CD14-positive monocyte (primary cell): ENCODE data around the gene SLC25A21. TPM values are rescaled to one million over a fixed set of nuclear protein-coding genes. Genes with fewer than 3 reads are reported as not detected.

Source experiments
- DNase-seq, 3 donors: peaks; one replicate each; pipeline ENCODE4 v3.0.0-alpha.2; 2011 to 2022
- H2AFZ ChIP-seq: 2 replicates; pipeline ENCODE4 v1.6.0; 2012; ENCODE audit warnings: mild to moderate bottlenecking, low read depth, low read length, inconsistent platforms; ENCODE audit not compliant: insufficient read depth, poor library complexity, severe bottlenecking
- H3K27ac ChIP-seq, 2 donors: 1 replicate in 1 of 2; 2 replicates in 1 of 2; pipeline ENCODE4 v1.5.1; 2012 to 2013; ENCODE audit warnings: low read length in 2 of 2, control low read depth in 1 of 2, inconsistent platforms in 1 of 2, low read depth in 1 of 2, mild to moderate bottlenecking in 1 of 2
- H3K27me3 ChIP-seq, 2 donors: one replicate each; pipeline versions ENCODE4 v1.6.0 to v1.6.1; 2011 to 2013; ENCODE audit warnings: low read length in 2 of 2; ENCODE audit not compliant: control insufficient read depth in 2 of 2, insufficient read depth in 2 of 2
- H3K36me3 ChIP-seq, 2 donors: replicated peaks in 1 of 2; 1 replicate in 1 of 2; 2 replicates in 1 of 2; pipeline versions ENCODE4 v1.5.1 to v1.6.1; 2012 to 2013; ENCODE audit warnings: low read length in 2 of 2, control low read depth in 1 of 2, inconsistent platforms in 1 of 2, mild to moderate bottlenecking in 1 of 2; ENCODE audit not compliant: insufficient read depth in 2 of 2, control insufficient read depth in 1 of 2
- H3K4me1 ChIP-seq, 2 donors: 1 replicate in 1 of 2; 2 replicates in 1 of 2; pipeline versions ENCODE4 v1.5.1 to v1.6.1; 2012 to 2013; ENCODE audit warnings: low read length in 2 of 2, control low read depth in 1 of 2, inconsistent platforms in 1 of 2, mild to moderate bottlenecking in 1 of 2, moderate library complexity in 1 of 2; ENCODE audit not compliant: insufficient read depth in 2 of 2, control insufficient read depth in 1 of 2
- H3K4me2 ChIP-seq: replicated peaks from 2 replicates; pipeline ENCODE3; 2012; ENCODE audit warnings: low read length, moderate library complexity, mild to moderate bottlenecking; ENCODE audit not compliant: poor library complexity, severe bottlenecking; ENCODE audit errors: extremely low read depth
- H3K4me3 ChIP-seq, 3 experiments: fragments of 200-600 bp in 1 of 3; sonication (generic) in 1 of 3; replicated peaks in 1 of 3; 1 replicate in 2 of 3; 2 replicates in 1 of 3; pipeline ENCODE4 v1.5.1; 2011 to 2013; ENCODE audit warnings: low read length in 3 of 3, mild to moderate bottlenecking in 3 of 3, control low read depth in 2 of 3, low read depth in 2 of 3, inconsistent platforms in 1 of 3, moderate library complexity in 1 of 3
- H3K79me2 ChIP-seq: 2 replicates; pipeline ENCODE4 v1.6.0; 2012; ENCODE audit warnings: mild to moderate bottlenecking, control low read depth, inconsistent platforms, low read length, moderate library complexity; ENCODE audit not compliant: insufficient read depth
- H3K9ac ChIP-seq: 2 replicates; pipeline ENCODE4 v1.6.0; 2017; ENCODE audit warnings: low read length, mild to moderate bottlenecking; ENCODE audit not compliant: insufficient read depth, poor library complexity, severe bottlenecking
- H3K9me3 ChIP-seq, 2 donors: replicated peaks in 1 of 2; 1 replicate in 1 of 2; 2 replicates in 1 of 2; pipeline versions ENCODE4 v1.5.1 to v1.6.1; 2012 to 2013; ENCODE audit warnings: low read length in 2 of 2, control low read depth in 1 of 2; ENCODE audit not compliant: control insufficient read depth in 1 of 2, insufficient read depth in 1 of 2
- H4K20me1 ChIP-seq: 2 replicates; pipeline ENCODE4 v1.6.0; 2012; ENCODE audit warnings: mild to moderate bottlenecking, low read length, control low read depth, moderate library complexity; ENCODE audit not compliant: insufficient read depth
- H3K27ac Mint-ChIP-seq, 7 donors: one replicate each; pipeline ENCODE4 v1.8.0; 2020; ENCODE audit warnings: mild to moderate bottlenecking in 7 of 7, mixed read lengths in 7 of 7, moderate library complexity in 6 of 7, inconsistent platforms in 2 of 7
- H3K27me3 Mint-ChIP-seq, 3 donors: one replicate each; pipeline ENCODE4 v1.8.0; 2021 to 2022; ENCODE audit warnings: low read depth in 3 of 3, mild to moderate bottlenecking in 3 of 3, mixed read lengths in 3 of 3, moderate library complexity in 3 of 3, inconsistent platforms in 1 of 3
- H3K36me3 Mint-ChIP-seq, 2 donors: one replicate each; pipeline ENCODE4 v1.8.0; 2020; ENCODE audit warnings: mixed read lengths in 2 of 2, inconsistent platforms in 1 of 2, mild to moderate bottlenecking in 1 of 2
- H3K4me1 Mint-ChIP-seq: one replicate; pipeline ENCODE4 v1.8.0; 2020; ENCODE audit warnings: mild to moderate bottlenecking, mixed read lengths
- H3K4me3 Mint-ChIP-seq, 2 donors: one replicate each; pipeline ENCODE4 v1.8.0; 2020; ENCODE audit warnings: mild to moderate bottlenecking in 2 of 2, mixed read lengths in 2 of 2, moderate library complexity in 1 of 2
- H3K9me3 Mint-ChIP-seq, 7 donors: one replicate each; pipeline ENCODE4 v1.8.0; 2020 to 2022; ENCODE audit warnings: mixed read lengths in 7 of 7, mild to moderate bottlenecking in 6 of 7, moderate library complexity in 6 of 7, inconsistent platforms in 2 of 7
- WGBS: methylation state at CpG from one replicate; pipeline ENCODE4 v1.1.5; 2013; ENCODE audit warnings: missing lambda C conversion rate; ENCODE audit not compliant: insufficient coverage; 5-methylcytosine and 5-hydroxymethylcytosine counted together
- intact Hi-C, 2 donors: fragments of 100-400 bp; cut with micrococcal nuclease; formaldehyde crosslinking; loops; one replicate each; pipeline versions ENCODE4 v1.15.0 to v1.15.1; 2023
- polyA plus RNA-seq, 3 donors: library from polyadenylated mRNA; depleted of rRNA in 1 of 3; unstranded in 2 of 3; stranded (reverse) in 1 of 3; fragments of 300-500 nt in 2 of 3; fragments of >200 nt in 1 of 3; fragmentation: Illumina TruSeq in 2 of 3; gene quantifications; 1 replicate in 2 of 3; 2 replicates in 1 of 3; pipeline ENCODE4 v1.2.3, GENCODE V29; 2012 to 2021
- TF ChIP-seq, protein P1 (sequence below): fragments of 200-600 bp; IDR thresholded peaks from one replicate; pipeline ENCODE4 v1.8.0; 2022; ENCODE audit warnings: antibody characterized with exemption, mild to moderate bottlenecking

The SLC25A21 gene
- polyA plus RNA-seq, 3 donors = not detected

DNA sequence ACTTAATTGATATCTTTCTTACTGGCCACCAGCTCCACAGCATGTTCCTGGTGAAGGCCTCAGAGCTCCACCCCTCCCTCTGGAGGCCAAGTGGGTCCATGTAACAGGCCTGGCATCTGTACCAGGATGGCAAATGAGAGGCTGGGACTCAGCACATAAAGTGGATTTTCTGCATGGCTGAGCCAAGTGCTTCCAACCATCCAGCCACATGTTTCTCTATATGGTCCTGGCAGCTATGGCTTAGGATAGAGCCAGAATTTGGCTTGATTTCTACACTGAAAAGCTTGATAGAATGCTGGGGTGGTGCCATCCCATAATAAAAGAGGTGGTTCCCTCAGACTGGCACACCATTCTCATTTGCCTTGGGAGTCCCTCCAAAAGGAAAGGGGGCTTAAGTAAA, 416.6 kb downstream of the SLC25A21 start:
- TF ChIP-seq, protein P1, sequence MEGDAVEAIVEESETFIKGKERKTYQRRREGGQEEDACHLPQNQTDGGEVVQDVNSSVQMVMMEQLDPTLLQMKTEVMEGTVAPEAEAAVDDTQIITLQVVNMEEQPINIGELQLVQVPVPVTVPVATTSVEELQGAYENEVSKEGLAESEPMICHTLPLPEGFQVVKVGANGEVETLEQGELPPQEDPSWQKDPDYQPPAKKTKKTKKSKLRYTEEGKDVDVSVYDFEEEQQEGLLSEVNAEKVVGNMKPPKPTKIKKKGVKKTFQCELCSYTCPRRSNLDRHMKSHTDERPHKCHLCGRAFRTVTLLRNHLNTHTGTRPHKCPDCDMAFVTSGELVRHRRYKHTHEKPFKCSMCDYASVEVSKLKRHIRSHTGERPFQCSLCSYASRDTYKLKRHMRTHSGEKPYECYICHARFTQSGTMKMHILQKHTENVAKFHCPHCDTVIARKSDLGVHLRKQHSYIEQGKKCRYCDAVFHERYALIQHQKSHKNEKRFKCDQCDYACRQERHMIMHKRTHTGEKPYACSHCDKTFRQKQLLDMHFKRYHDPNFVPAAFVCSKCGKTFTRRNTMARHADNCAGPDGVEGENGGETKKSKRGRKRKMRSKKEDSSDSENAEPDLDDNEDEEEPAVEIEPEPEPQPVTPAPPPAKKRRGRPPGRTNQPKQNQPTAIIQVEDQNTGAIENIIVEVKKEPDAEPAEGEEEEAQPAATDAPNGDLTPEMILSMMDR = no peak
- no peaks in the 10 kb centered on the region for H3K4me1 Mint-ChIP-seq
- H3K27ac ChIP-seq = no peak overlapping the region
- peaks cover 0 to 9% (median 5%) of the 10 kb centered on the region in 7 donors for H3K9me3 Mint-ChIP-seq
- intact Hi-C loops = no loop called here
- no peaks in the 10 kb centered on the region for H4K20me1 ChIP-seq
- no peak overlapping the region for H3K9ac ChIP-seq
- no peaks in the 10 kb centered on the region for H3K36me3 Mint-ChIP-seq
- peaks cover 0 to 9% of the 10 kb centered on the region in 2 donors for H3K9me3 ChIP-seq
- H3K4me3 ChIP-seq = no peak overlapping the region
- no peak overlapping the region for H3K27ac Mint-ChIP-seq
- DNase-seq = no peak
- H3K27me3 ChIP-seq = no peaks in the 10 kb centered on the region
- no peaks in the 10 kb centered on the region for H3K79me2 ChIP-seq
- peaks cover 0 to 1% (median 1%) of the 10 kb centered on the region in 3 donors for H3K27me3 Mint-ChIP-seq
- H3K36me3 ChIP-seq = no peaks in the 10 kb centered on the region
- H3K4me1 ChIP-seq = no peaks in the 10 kb centered on the region
- no peak overlapping the region for H3K4me2 ChIP-seq
- H2AFZ ChIP-seq = no peak overlapping the region
- no peak overlapping the region for H3K4me3 Mint-ChIP-seq

GRCh38 chr14:36751920-36752319, 420.5 kb downstream of the SLC25A21 start:
- Histone ChIP-seq H3K9me3 (peaks cover 0 to 9% of the 10 kb centered on the region in 2 donors), H3K4me1 (no peaks in the 10 kb centered on the region), H3K27me3 (no peaks in the 10 kb centered on the region), H3K79me2 (no peaks in the 10 kb centered on the region), H3K4me2 (no peak overlapping the region), H4K20me1 (no peaks in the 10 kb centered on the region), H2AFZ (no peak overlapping the region), H3K36me3 (no peaks in the 10 kb centered on the region), H3K9ac (no peak overlapping the region), H3K27ac (no peak overlapping the region), H3K4me3 (no peak overlapping the region)
- no CpG with 5 or more reads among the region's 3 CpGs for WGBS
- no peaks in the 10 kb centered on the region for H3K36me3 Mint-ChIP-seq
- no peaks in the 10 kb centered on the region for H3K4me1 Mint-ChIP-seq
- H3K27me3 Mint-ChIP-seq = peaks cover 0 to 1% (median 1%) of the 10 kb centered on the region in 3 donors
- no peak overlapping the region for H3K4me3 Mint-ChIP-seq
- no peak for DNase-seq
- intact Hi-C loops = no loop called here
- peaks cover 0 to 9% (median 5%) of the 10 kb centered on the region in 7 donors for H3K9me3 Mint-ChIP-seq
- TF ChIP-seq, protein P1 = no peak
- no peak overlapping the region for H3K27ac Mint-ChIP-seq
